Lung (tissue), 12 donors: ENCODE results near the gene ARHGAP19. TPM values are rescaled to one million over a fixed set of nuclear protein-coding genes. Genes with fewer than 3 reads are reported as not detected.
A peak's percentile ranks its signal among the peaks of the same experiment; 100 is the strongest.

Experiments
- ATAC-seq: fragments of 200-7000 bp; cut with Tn5 transposase; one replicate; pipeline ENCODE4 v1.9.1; 2020; ENCODE audit warnings: moderate number of reproducible peaks; ENCODE audit not compliant: insufficient read depth, low FRiP score
- DNase-seq, 3 donors: peaks; one replicate each; pipeline ENCODE4 v3.0.0-alpha.2; 2013 to 2017
- H3K27ac ChIP-seq, 2 donors: one replicate each; pipeline ENCODE4 v1.5.1; 2013; ENCODE audit warnings: mild to moderate bottlenecking in 2 of 2, moderate library complexity in 2 of 2, control low read depth in 1 of 2, inconsistent platforms in 1 of 2, low read depth in 1 of 2, low read length in 1 of 2
- H3K27me3 ChIP-seq, 3 donors: one replicate each; pipeline ENCODE4 v1.5.1; 2013; ENCODE audit warnings: low read length in 2 of 3; ENCODE audit not compliant: control insufficient read depth in 3 of 3, insufficient read depth in 3 of 3
- H3K36me3 ChIP-seq, 4 donors: one replicate each; pipeline ENCODE4 v1.5.1; 2013; ENCODE audit warnings: low read length in 4 of 4, mild to moderate bottlenecking in 1 of 4, moderate library complexity in 1 of 4; ENCODE audit not compliant: control insufficient read depth in 4 of 4, insufficient read depth in 4 of 4
- H3K4me1 ChIP-seq, 5 donors: one replicate each; pipeline ENCODE4 v1.5.1; 2013; ENCODE audit warnings: low read length in 5 of 5, mild to moderate bottlenecking in 2 of 5, moderate library complexity in 1 of 5; ENCODE audit not compliant: control insufficient read depth in 5 of 5, insufficient read depth in 5 of 5
- H3K4me3 ChIP-seq: one replicate; pipeline ENCODE4 v1.5.1; 2013; ENCODE audit warnings: mild to moderate bottlenecking, control low read depth, moderate library complexity
- H3K9ac ChIP-seq, 2 donors: one replicate each; pipeline ENCODE4 v1.5.1; 2013; ENCODE audit warnings: low read length in 2 of 2, control low read depth in 1 of 2; ENCODE audit not compliant: insufficient read depth in 1 of 2
- H3K9me3 ChIP-seq, 4 donors: one replicate each; pipeline ENCODE4 v1.5.1; 2013; ENCODE audit warnings: low read length in 3 of 4, mild to moderate bottlenecking in 1 of 4, moderate library complexity in 1 of 4; ENCODE audit not compliant: control insufficient read depth in 4 of 4, insufficient read depth in 3 of 4
- CTCF ChIP-seq: IDR thresholded peaks from 2 replicates; pipeline ENCODE4 v1.5.1; 2012; ENCODE audit warnings: mild to moderate bottlenecking; ENCODE audit errors: control extremely low read depth, extremely low read depth
- WGBS, 2 donors: extraction: QIAGEN DNeasy Blood & Tissue Kit; methylation state at CpG; one replicate each; pipeline ENCODE4 v1.1.7; 2013; 5-methylcytosine and 5-hydroxymethylcytosine counted together
- polyA plus RNA-seq, 2 donors: library from polyadenylated mRNA; stranded (reverse); fragments of 200-250 nt; gene quantifications; one replicate each; pipeline ENCODE4 v1.2.1, GENCODE V29; 2013
- total RNA-seq, 2 donors: library from RNA; depleted of rRNA in 1 of 2; stranded (reverse); fragments of >200 nt in 1 of 2; gene quantifications; one replicate each; pipeline ENCODE4 v1.2.1, GENCODE V29; 2014 to 2021
- donor health status: control.
- donor health status: control.
- donor health status: Bipolar disorder and iron deficiency.
- donor health status: healthy.
- donor health status: DM: yes; HTN: yes; CAD: no.

Gene ARHGAP19
- total and polyA plus RNA-seq, 4 donors: 1.9 to 20.4 (median 8.5) TPM

GRCh38 chr10:97335188-97335619, 42.8 kb upstream of the ARHGAP19 start:
- H3K27ac ChIP-seq: peak overlapping the region in 1 of 2 donors; percentile 79
- no peak for DNase-seq
- H3K27me3 ChIP-seq: peaks cover 0 to 15% (median 5%) of the 10 kb centered on the region in 3 donors
- H3K4me1 ChIP-seq: peaks cover 2 to 27% (median 10%) of the 10 kb centered on the region in 5 donors
- no peak for TF ChIP-seq CTCF
- H3K9me3 ChIP-seq: no peaks in the 10 kb centered on the region
- WGBS, 2 donors: 7 to 9% methylated on average over 25 of the region's 25 CpGs
- H3K4me3 ChIP-seq: no peak overlapping the region
- no peak for ATAC-seq
- peak overlapping the region in 1 of 2 donors; percentile 65 for H3K9ac ChIP-seq
- peaks cover 0 to under 1% (median 0%) of the 10 kb centered on the region in 4 donors for H3K36me3 ChIP-seq

GRCh38 chr10:97334370-97335175, 42.1 kb upstream of the ARHGAP19 start, which contains the start of gene FRAT2:
TSS of gene FRAT2 (minus strand) at chr10:97334729. CDS start at chr10:97334572, 157 bp downstream.
- no peak for TF ChIP-seq CTCF
- Histone ChIP-seq H3K4me3 (peak within 1 kb of the TSS; percentile 89), H3K9ac (peak within 1 kb of the TSS; percentile 58 to 65), H3K27ac (peak within 1 kb of the TSS; percentile 93), H3K9me3 (no peaks in the 10 kb centered on the region), H3K4me1 (peaks cover 2 to 27% (median 10%) of the 10 kb centered on the region in 5 donors), H3K27me3 (peaks cover 0 to 15% (median 5%) of the 10 kb centered on the region in 3 donors), H3K36me3 (peaks cover 0 to 4% (median 0%) of the 10 kb centered on the region in 4 donors)
- DNase-seq: peak; percentile 93 to 96 (median 95)
- peak; percentile 95 for ATAC-seq
- WGBS, 2 donors: 0 to 1% methylated on average over 43 to 103 of the region's 103 CpGs

- peak in 2 of 3 donors; percentile 38 to 50 for DNase-seq
- no peak for ATAC-seq
- peak overlapping the region in 1 of 2 donors; percentile 43 for H3K9ac ChIP-seq
- no peaks in the 10 kb centered on the region for H3K9me3 ChIP-seq
- peaks cover 2 to 31% (median 11%) of the 10 kb centered on the region in 5 donors for H3K4me1 ChIP-seq
- no peak for TF ChIP-seq CTCF
- peak overlapping the region; percentile 93 for H3K27ac ChIP-seq
- WGBS, 2 donors: 0% methylated on average over 63 to 89 of the region's 89 CpGs
- peak overlapping the region; percentile 89 for H3K4me3 ChIP-seq
- peaks cover 0 to 4% (median 0%) of the 10 kb centered on the region in 4 donors for H3K36me3 ChIP-seq
- peaks cover 0 to 15% (median 5%) of the 10 kb centered on the region in 3 donors for H3K27me3 ChIP-seq
Observed at GRCh38 chr10:97333601-97334369, 41.3 kb upstream of the ARHGAP19 start.
